Gastroesophageal sphincter (tissue), 4 donors: Measurements from ENCODE around the gene CCNG1. TPM values are rescaled to one million over a fixed set of nuclear protein-coding genes. Genes with fewer than 3 reads are reported as not detected.
"Not testable (repeated sequence)": the region's sequence is repeated elsewhere in the genome, so short reads cannot be mapped to it uniquely, and the experiment has no call there.

Experiments
- ATAC-seq: fragments of 150-250 bp; one replicate; pipeline ENCODE4 v1.9.1; 2016; ENCODE audit warnings: mild to moderate bottlenecking, moderate library complexity
- H3K27ac ChIP-seq, 4 donors: fragments of 200-600 bp; sonication (generic) in 3 of 4; 1 replicate in 3 of 4; 2 replicates in 1 of 4; pipeline ENCODE4 v1.5.1; 2016 to 2019
- H3K27me3 ChIP-seq: fragments of 200-600 bp; sonication (generic); one replicate; pipeline ENCODE4 v1.5.1; 2019
- H3K36me3 ChIP-seq, 2 donors: fragments of 200-600 bp; sonication (generic); one replicate each; pipeline ENCODE4 v1.5.1; 2019; ENCODE audit warnings: control low read depth in 1 of 2
- H3K4me1 ChIP-seq, 3 donors: fragments of 200-600 bp; sonication (generic); 1 replicate in 2 of 3; 2 replicates in 1 of 3; pipeline ENCODE4 v1.5.1; 2016 to 2019; ENCODE audit warnings: control low read depth in 2 of 3
- H3K4me3 ChIP-seq, 2 donors: fragments of 200-600 bp; sonication (generic); one replicate each; pipeline ENCODE4 v1.5.1; 2019; ENCODE audit warnings: mild to moderate bottlenecking in 1 of 2, moderate library complexity in 1 of 2
- H3K9me3 ChIP-seq, 3 donors: fragments of 200-600 bp; sonication (generic); one replicate each; pipeline ENCODE4 v1.5.1; 2017 to 2019; ENCODE audit warnings: control low read depth in 2 of 3
- CTCF ChIP-seq, 4 experiments: fragments of 200-600 bp in 2 of 4; fragments of 450-650 bp in 2 of 4; sonication (generic) in 1 of 4; IDR thresholded peaks; one replicate each; pipeline ENCODE4 v1.5.1; 2017 to 2019; ENCODE audit warnings: antibody characterized with exemption in 4 of 4, mild to moderate bottlenecking in 2 of 4, moderate library complexity in 2 of 4
- EP300 ChIP-seq: sonication (generic); formaldehyde crosslinking; IDR thresholded peaks from one replicate; pipeline ENCODE4 v1.6.1; 2017; ENCODE audit warnings: antibody characterized with exemption, mild to moderate bottlenecking
- POLR2A ChIP-seq, 2 donors: fragments of 450-650 bp; IDR thresholded peaks; one replicate each; pipeline ENCODE4 v1.6.1; 2017; ENCODE audit warnings: antibody characterized with exemption in 2 of 2, mild to moderate bottlenecking in 2 of 2, moderate library complexity in 1 of 2
- POLR2AphosphoS5 ChIP-seq: sonication (generic); formaldehyde crosslinking; IDR thresholded peaks from one replicate; pipeline ENCODE4 v1.6.1; 2017; ENCODE audit warnings: antibody characterized with exemption
- WGBS, 2 donors: methylation state at CpG; one replicate each; pipeline ENCODE4 v1.1.5; 2018; ENCODE audit warnings: low coverage in 1 of 2; 5-methylcytosine and 5-hydroxymethylcytosine counted together
- total RNA-seq, 4 donors: library from RNA; depleted of rRNA; stranded (reverse); fragments of >200 nt; gene quantifications; one replicate each; pipeline ENCODE4 v1.1.0, GENCODE V29; 2016

Gene CCNG1
- total RNA-seq, 4 donors from 2014 or later: 132 to 189 (median 166) TPM

- H3K4me1 ChIP-seq: peaks cover 0 to 5% (median 0%) of the 10 kb centered on the region in 3 donors
- H3K9me3 ChIP-seq: no peaks in the 10 kb centered on the region
- no peak for TF ChIP-seq EP300
- TF ChIP-seq POLR2AphosphoS5: no peak
- TF ChIP-seq POLR2A (IDR thresholded peaks at IDR 0.05): no peak
- TF ChIP-seq CTCF (IDR thresholded peaks at IDR 0.05): no peak
- no peak overlapping the region for H3K4me3 ChIP-seq
- ATAC-seq: no peak
- no peak overlapping the region for H3K27ac ChIP-seq
- peaks cover 3 to 88% of the 10 kb centered on the region in 2 donors for H3K36me3 ChIP-seq
- H3K27me3 ChIP-seq: no peaks in the 10 kb centered on the region
Measured at GRCh38 chr5:163448491-163448890, 11.1 kb downstream of the CCNG1 start.

GRCh38 chr5:163451489-163451888, 14.1 kb downstream of the CCNG1 start:
- Histone ChIP-seq H3K9me3 (no peaks in the 10 kb centered on the region), H3K4me1 (peaks cover 0 to 4% (median 0%) of the 10 kb centered on the region in 3 donors), H3K27ac (no peak overlapping the region), H3K36me3 (peaks cover 3 to 86% of the 10 kb centered on the region in 2 donors), H3K27me3 (no peaks in the 10 kb centered on the region), H3K4me3 (no peak overlapping the region)
- 88 to 96% methylated on average over 6 to 8 of the region's 8 CpGs for WGBS, 2 donors
- TF ChIP-seq CTCF (IDR thresholded peaks at IDR 0.05) (no peak), POLR2A (IDR thresholded peaks at IDR 0.05) (no peak), EP300 (no peak), POLR2AphosphoS5 (no peak)
- ATAC-seq: no peak

- no peak for TF ChIP-seq EP300
- TF ChIP-seq POLR2A (IDR thresholded peaks at IDR 0.05): no peak
- no peak for TF ChIP-seq CTCF (IDR thresholded peaks at IDR 0.05)
- Histone ChIP-seq H3K27me3 (no peaks in the 10 kb centered on the region), H3K4me1 (peaks cover 0 to 19% (median 7%) of the 10 kb centered on the region in 3 donors), H3K9me3 (no peaks in the 10 kb centered on the region), H3K36me3 (peaks cover 0 to 69% of the 10 kb centered on the region in 2 donors), H3K27ac (no peak overlapping the region), H3K4me3 (no peak overlapping the region)
- no peak for ATAC-seq
- 45 to 65% methylated on average over 1 of the region's 1 CpG for WGBS, 2 donors
Measured at GRCh38 chr5:163453705-163454104, 16.3 kb downstream of the CCNG1 start.

- Histone ChIP-seq H3K4me1 (peaks cover 0 to 27% (median 11%) of the 10 kb centered on the region in 3 donors), H3K36me3 (peaks cover 0 to 53% of the 10 kb centered on the region in 2 donors)
- not testable (repeated sequence) for H3K9me3 ChIP-seq, H3K27me3 ChIP-seq, H3K27ac ChIP-seq, ATAC-seq, H3K4me3 ChIP-seq
- WGBS, 2 donors: 93 to 94% methylated on average over 8 to 17 of the region's 17 CpGs
Measured at GRCh38 chr5:163455406-163455805, 18.0 kb downstream of the CCNG1 start.

- H3K36me3 ChIP-seq: peaks cover 0 to 47% of the 10 kb centered on the region in 2 donors
- no peaks in the 10 kb centered on the region for H3K27me3 ChIP-seq
- no peak overlapping the region for H3K4me3 ChIP-seq
- H3K9me3 ChIP-seq: no peaks in the 10 kb centered on the region
- ATAC-seq: no peak
- H3K4me1 ChIP-seq: peaks cover 0 to 34% (median 16%) of the 10 kb centered on the region in 3 donors
- TF ChIP-seq EP300 (no peak), CTCF (IDR thresholded peaks at IDR 0.05) (no peak), POLR2AphosphoS5 (no peak), POLR2A (IDR thresholded peaks at IDR 0.05) (no peak)
- WGBS, 2 donors: 70 to 78% methylated on average over 2 of the region's 2 CpGs
- no peak overlapping the region for H3K27ac ChIP-seq
Measured at GRCh38 chr5:163456029-163456589, 18.7 kb downstream of the CCNG1 start.
